OCI-LY7 (cell line): ENCODE measurements around the gene PLA2G2A. TPM values are rescaled to one million over a fixed set of nuclear protein-coding genes. Genes with fewer than 3 reads are reported as not detected.
"Not testable (repeated sequence)": the region's sequence is repeated elsewhere in the genome, so short reads cannot be mapped to it uniquely, and the experiment has no call there.

ENCODE experiments used
- BruUV-seq: library from RNA; stranded (reverse); fragments of 400-500 nt; replicated peaks from 2 replicates; lab custom pipeline; 2021; lab: Mats Ljungman, UMichigan
- CTCF ChIA-PET: fragments of 300-600 bp; sonication (Branson Sonifier 250); formaldehyde crosslinking; loops from one replicate; lab custom pipeline; 2022; ENCODE audit warnings: antibody characterized with exemption; ENCODE audit not compliant: unreplicated experiment; lab: Charles Lee
- POLR2A ChIA-PET: fragments of 300-600 bp; sonication (Branson Sonifier 250); formaldehyde crosslinking; loops from one replicate; lab custom pipeline; 2022; ENCODE audit warnings: antibody characterized with exemption; lab: Charles Lee
- DNase-seq: peaks from one replicate; pipeline ENCODE4 v3.0.0-alpha.2; 2015; ENCODE audit warnings: low spot score
- H2AFZ ChIP-seq: fragments of 200-600 bp; sonication (generic), shearing (Covaris generic); 2 replicates; pipeline ENCODE4 v1.6.1; 2014; ENCODE audit warnings: mild to moderate bottlenecking, antibody characterized with exemption, low read length, moderate library complexity
- H3K27ac ChIP-seq: fragments of 200-600 bp; sonication (generic); 2 replicates; pipeline ENCODE4 v1.5.1; 2014; ENCODE audit warnings: mixed run types, low read depth, mild to moderate bottlenecking, moderate library complexity, low read length, inconsistent platforms; ENCODE audit not compliant: poor library complexity, severe bottlenecking
- H3K36me3 ChIP-seq: fragments of 200-600 bp; sonication (generic); 2 replicates; pipeline ENCODE4 v1.6.1; 2014; ENCODE audit warnings: mild to moderate bottlenecking, antibody characterized with exemption, low read length, moderate library complexity, mixed read lengths; ENCODE audit not compliant: insufficient read depth
- H3K4me1 ChIP-seq: fragments of 200-600 bp; sonication (generic); 2 replicates; pipeline ENCODE4 v1.5.1; 2014; ENCODE audit warnings: mild to moderate bottlenecking, low read length; ENCODE audit not compliant: insufficient read depth, poor library complexity, severe bottlenecking
- H3K4me2 ChIP-seq: fragments of 200-600 bp; sonication (generic); 2 replicates; pipeline ENCODE4 v1.6.1; 2014; ENCODE audit warnings: mild to moderate bottlenecking, low read length
- H3K4me3 ChIP-seq: fragments of 200-600 bp; sonication (generic); 2 replicates; pipeline ENCODE4 v1.5.1; 2014; ENCODE audit warnings: mild to moderate bottlenecking, low read depth, low read length; ENCODE audit not compliant: poor library complexity, severe bottlenecking
- H3K79me2 ChIP-seq: fragments of 200-600 bp; sonication (generic); 2 replicates; pipeline ENCODE4 v1.6.1; 2016; ENCODE audit warnings: low read depth, mild to moderate bottlenecking, low read length, moderate library complexity, mixed read lengths; ENCODE audit not compliant: insufficient read depth
- H3K9me2 ChIP-seq: fragments of 200-600 bp; sonication (generic); 2 replicates; pipeline ENCODE4 v1.6.1; 2016; ENCODE audit warnings: mild to moderate bottlenecking, low read length, mixed read lengths; ENCODE audit not compliant: insufficient read depth
- H3K9me3 ChIP-seq: fragments of 200-600 bp; sonication (generic); 2 replicates; pipeline ENCODE4 v1.6.1; 2014; ENCODE audit warnings: mild to moderate bottlenecking, mixed run types, low read length, mixed read lengths
- H4K20me1 ChIP-seq: fragments of 200-600 bp; sonication (generic); 2 replicates; pipeline ENCODE4 v1.6.1; 2014; ENCODE audit warnings: mild to moderate bottlenecking, antibody characterized with exemption, low read length, moderate library complexity, mixed read lengths; ENCODE audit not compliant: insufficient read depth
- CTCF ChIP-seq: fragments of 200-600 bp; sonication (generic); conservative IDR thresholded peaks from 2 replicates; pipeline ENCODE4 v1.5.1; 2014; ENCODE audit warnings: mild to moderate bottlenecking, antibody characterized with exemption, low read length, moderate library complexity, mixed read lengths
- EZH2phosphoT487 ChIP-seq: fragments of 200-600 bp; sonication (generic); IDR thresholded peaks from 2 replicates; pipeline ENCODE4 v1.6.1; 2018; ENCODE audit warnings: low read depth, borderline replicate concordance, mild to moderate bottlenecking, mixed run types, antibody characterized with exemption, low read length, moderate library complexity, mixed read lengths
- intact Hi-C: fragments of 100-400 bp; cut with micrococcal nuclease; formaldehyde crosslinking; loops from one replicate; pipeline ENCODE4 v1.10.0; 2022; ENCODE audit not compliant: unreplicated experiment
- total RNA-seq, 2 experiments: library from RNA; depleted of rRNA in 1 of 2; stranded (reverse); fragments of >200 nt in 1 of 2; shearing (Covaris generic) in 1 of 2; gene quantifications; 2 replicates each; pipeline ENCODE4 v1.2.3, GENCODE V29; 2014 to 2022

The PLA2G2A gene
- total RNA-seq, 2 experiments from 2014 or later: not detected

- POLR2A ChIA-PET: interaction anchor here (1.0 kb wide), 1 partner anchor 11 kb away, joined by 3 read pairs; the partner anchor contains the start of gene PLA2G2A
- Histone ChIP-seq H3K79me2 (no peaks in the 10 kb centered on the region), H3K9me3 (no peaks in the 10 kb centered on the region), H3K27ac (no peak overlapping the region), H4K20me1 (no peaks in the 10 kb centered on the region), H3K4me2 (no peak overlapping the region), H2AFZ (no peak overlapping the region), H3K9me2 (no peaks in the 10 kb centered on the region), H3K4me1 (no peaks in the 10 kb centered on the region), H3K36me3 (no peaks in the 10 kb centered on the region), H3K4me3 (no peak overlapping the region)
- TF ChIP-seq CTCF (no peak), EZH2phosphoT487 (no peak)
- intact Hi-C loops: no loop called here
- no peak for DNase-seq
- no TSS peak for BruUV-seq
- CTCF ChIA-PET: no interaction called here
Measured at GRCh38 chr1:19990689-19991088, 11.3 kb upstream of the PLA2G2A start.

- H3K4me2 ChIP-seq, BruUV-seq, DNase-seq, H3K79me2 ChIP-seq, intact Hi-C loops, H3K9me2 ChIP-seq, H3K9me3 ChIP-seq, H4K20me1 ChIP-seq, H2AFZ ChIP-seq, POLR2A ChIA-PET, H3K36me3 ChIP-seq, H3K27ac ChIP-seq, H3K4me3 ChIP-seq, CTCF ChIA-PET, H3K4me1 ChIP-seq: not testable (repeated sequence)
Measured at GRCh38 chr1:19990182-19990582, 10.8 kb upstream of the PLA2G2A start.

- Histone ChIP-seq H3K9me2 (no peaks in the 10 kb centered on the region), H3K4me1 (no peaks in the 10 kb centered on the region), H3K36me3 (no peaks in the 10 kb centered on the region), H3K4me3 (no peak overlapping the region), H3K79me2 (no peaks in the 10 kb centered on the region), H4K20me1 (no peaks in the 10 kb centered on the region), H3K9me3 (no peaks in the 10 kb centered on the region), H3K27ac (no peak overlapping the region), H2AFZ (no peak overlapping the region), H3K4me2 (no peak overlapping the region)
- no peak for DNase-seq
- intact Hi-C loops: no loop called here
- ChIA-PET POLR2A (interaction anchor here (0.6 kb wide), 1 partner anchor 164 kb away, joined by 3 read pairs; no protein-coding TSS in a partner anchor), CTCF (no interaction called here)
- no TSS peak for BruUV-seq
- no peak for TF ChIP-seq CTCF
Measured at GRCh38 chr1:19988267-19989006, 9.0 kb upstream of the PLA2G2A start.
